GM13977 (cell line): ENCODE measurements around the gene ZFR2.

Source experiments
- DNase-seq: peaks from one replicate; pipeline ENCODE4 v3.0.0; 2012; ENCODE audit warnings: low spot score
- in situ Hi-C: fragments of 300-500 bp; cut with MboI; formaldehyde crosslinking; loops from one replicate; pipeline ENCODE4 v1.12.0; 2022; ENCODE audit warnings: low sequenced_read_pairs, low pct_unique_long_range_greater_than_20kb, mixed read lengths, inconsistent platforms; ENCODE audit not compliant: unreplicated experiment
- TF ChIP-seq, protein P1 (sequence below): IDR thresholded peaks from 2 replicates; pipeline ENCODE4 v1.5.1; 2012; ENCODE audit warnings: mild to moderate bottlenecking, control low read depth; ENCODE audit not compliant: insufficient read depth; ENCODE audit errors: extremely low read depth, missing control alignments

ZFR2 gene

DNA sequence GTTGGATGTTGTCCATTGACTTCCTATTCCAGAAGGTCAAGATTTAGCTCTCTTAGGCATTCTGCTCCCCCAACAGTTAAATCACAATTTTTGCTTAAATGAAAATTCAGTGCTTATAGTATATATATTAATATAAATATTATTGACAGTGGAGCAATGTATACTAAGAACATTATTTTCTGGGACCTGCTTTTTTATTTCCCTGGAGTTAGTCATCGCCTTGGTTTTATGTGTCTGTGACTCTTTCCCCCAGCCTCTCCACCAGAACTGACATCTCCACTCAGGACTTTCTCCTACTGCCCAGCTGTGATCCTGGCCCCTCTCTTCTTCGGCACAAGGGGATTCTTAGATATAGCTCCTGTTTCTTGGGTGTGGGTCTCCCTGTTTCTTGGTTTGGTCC is 72.5 kb downstream of the ZFR2 start:
- DNase-seq: no peak
- TF ChIP-seq, protein P1, sequence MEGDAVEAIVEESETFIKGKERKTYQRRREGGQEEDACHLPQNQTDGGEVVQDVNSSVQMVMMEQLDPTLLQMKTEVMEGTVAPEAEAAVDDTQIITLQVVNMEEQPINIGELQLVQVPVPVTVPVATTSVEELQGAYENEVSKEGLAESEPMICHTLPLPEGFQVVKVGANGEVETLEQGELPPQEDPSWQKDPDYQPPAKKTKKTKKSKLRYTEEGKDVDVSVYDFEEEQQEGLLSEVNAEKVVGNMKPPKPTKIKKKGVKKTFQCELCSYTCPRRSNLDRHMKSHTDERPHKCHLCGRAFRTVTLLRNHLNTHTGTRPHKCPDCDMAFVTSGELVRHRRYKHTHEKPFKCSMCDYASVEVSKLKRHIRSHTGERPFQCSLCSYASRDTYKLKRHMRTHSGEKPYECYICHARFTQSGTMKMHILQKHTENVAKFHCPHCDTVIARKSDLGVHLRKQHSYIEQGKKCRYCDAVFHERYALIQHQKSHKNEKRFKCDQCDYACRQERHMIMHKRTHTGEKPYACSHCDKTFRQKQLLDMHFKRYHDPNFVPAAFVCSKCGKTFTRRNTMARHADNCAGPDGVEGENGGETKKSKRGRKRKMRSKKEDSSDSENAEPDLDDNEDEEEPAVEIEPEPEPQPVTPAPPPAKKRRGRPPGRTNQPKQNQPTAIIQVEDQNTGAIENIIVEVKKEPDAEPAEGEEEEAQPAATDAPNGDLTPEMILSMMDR: no peak
- in situ Hi-C loops: no loop called here

DNA sequence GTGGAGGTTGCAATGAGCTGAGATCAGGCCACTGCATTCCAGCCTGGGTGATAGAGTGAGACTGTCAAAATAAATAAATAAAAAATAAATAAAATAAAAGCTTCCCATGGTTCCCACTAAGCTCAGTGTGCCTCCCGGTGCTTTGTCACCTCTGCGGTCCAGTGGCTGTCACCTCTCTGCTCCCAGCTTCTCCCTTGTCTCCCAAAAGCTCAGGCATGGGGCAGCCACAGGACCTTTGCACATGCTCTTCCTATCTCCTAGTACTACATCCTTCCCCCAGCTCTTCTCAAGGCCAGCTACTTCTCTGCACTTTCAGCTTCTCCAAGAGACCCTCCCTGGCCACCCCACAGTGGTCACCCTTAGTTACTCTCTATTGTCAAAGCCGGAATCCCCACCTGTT is 75.0 kb downstream of the ZFR2 start:
- TF ChIP-seq, protein P1: no peak
- no peak for DNase-seq
- in situ Hi-C loops: no loop called here

DNA sequence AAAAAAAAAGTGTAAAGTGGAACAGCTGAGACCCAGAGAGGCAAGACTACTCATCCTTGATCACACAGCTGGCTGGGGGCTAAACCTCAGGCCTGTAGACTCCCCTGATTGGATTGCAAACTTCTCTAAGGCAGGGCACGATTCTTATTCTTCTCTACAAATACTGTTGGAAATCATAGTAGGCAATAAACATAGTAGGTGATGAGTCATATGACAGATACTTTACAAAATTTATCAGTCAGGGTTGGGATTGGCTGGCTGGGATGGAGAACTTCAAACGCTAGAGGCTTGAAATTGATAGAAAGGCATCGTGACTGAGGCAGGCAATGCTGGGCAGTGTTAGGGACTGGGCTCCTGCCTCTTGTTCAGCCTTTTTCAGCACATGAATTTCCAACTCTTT is 76.7 kb downstream of the ZFR2 start:
- in situ Hi-C loops: no loop called here
- no peak for DNase-seq
- TF ChIP-seq, protein P1: no peak

DNA sequence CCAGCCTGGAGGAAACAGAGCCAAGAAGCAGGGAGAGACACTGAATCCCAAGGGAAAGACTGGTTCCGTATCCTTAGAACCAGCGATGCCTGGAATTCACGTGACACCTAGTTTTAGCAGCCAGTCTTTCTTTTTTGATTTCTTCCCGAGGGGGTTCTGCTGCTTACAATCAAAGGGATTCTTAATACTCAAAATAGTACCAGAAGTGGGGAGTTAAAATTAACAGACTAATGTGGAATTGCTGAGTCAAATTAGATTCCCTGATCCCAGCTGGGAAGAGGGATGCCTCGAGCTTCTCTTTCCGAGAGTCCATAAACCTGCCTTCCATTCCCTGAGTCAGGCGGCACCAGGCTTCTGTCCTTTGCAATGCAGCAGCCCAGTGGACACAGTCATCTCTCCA is 77.9 kb downstream of the ZFR2 start:
- TF ChIP-seq, protein P1: no peak
- DNase-seq: no peak
- in situ Hi-C loops: no loop called here

DNA sequence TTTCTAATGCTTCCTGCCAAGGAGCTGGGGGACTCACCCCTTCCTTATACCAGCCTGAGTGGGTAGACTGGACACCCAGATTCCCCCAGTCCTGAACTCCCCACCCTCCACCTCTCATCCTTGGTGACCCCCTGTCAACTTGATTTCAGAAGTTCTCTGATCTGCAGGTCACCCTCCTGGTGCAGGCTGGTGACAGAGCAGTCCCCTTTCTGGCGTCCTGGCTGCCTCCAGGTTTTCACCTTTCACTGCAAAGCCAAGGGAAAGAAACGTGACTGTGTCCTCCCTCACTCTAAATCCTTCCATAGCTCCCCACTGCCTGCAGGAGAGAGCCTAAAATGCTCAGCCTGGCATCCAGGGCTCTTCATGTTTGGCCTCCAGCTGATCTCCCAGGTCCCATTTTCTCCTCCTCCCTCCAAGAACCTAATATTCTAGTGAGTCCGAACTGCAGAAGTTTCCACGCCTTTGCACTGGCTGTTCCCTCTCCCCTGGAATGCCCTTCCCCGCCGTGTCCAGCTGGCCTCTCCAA is 78.6 kb downstream of the ZFR2 start:
- in situ Hi-C loops: no loop called here
- TF ChIP-seq, protein P1: no peak
- no peak for DNase-seq

DNA sequence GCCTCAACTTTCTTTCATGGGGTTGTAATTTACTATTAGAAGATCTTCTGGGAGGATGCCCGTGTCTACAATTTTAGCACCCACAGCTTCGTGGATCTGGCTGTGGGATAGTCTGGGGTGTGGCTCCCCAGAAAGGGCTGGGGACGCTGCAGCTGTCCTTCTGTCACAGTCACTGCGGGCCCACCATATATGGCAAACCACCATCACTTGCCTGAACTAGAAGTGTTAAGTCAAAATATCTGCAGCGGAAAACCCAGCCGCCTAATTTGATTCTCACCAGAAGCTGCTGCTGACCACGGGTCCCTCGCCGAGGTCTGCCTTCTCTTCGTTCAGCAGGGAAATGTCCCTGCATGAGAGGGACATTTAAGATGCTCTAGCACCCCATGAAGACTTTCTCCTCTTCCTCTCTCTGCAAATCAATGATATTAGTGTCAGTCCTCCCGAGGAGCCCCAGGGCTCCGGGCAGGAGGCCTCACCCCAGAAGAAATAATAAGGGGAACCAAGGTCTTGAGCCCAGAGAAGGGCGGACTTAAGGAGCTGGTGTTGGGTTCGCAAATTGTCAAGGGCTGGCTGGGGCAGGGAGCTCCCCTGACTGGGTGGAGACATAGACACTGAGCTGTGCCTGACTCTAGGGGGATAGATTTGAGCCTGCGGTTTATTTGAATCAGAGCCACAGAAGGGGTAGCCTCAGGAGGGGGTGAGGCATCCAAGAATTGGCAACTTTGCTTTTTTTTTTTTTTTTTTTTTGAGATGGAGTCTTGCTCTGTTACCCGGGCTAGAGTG is 79.7 kb downstream of the ZFR2 start:
- no peak for DNase-seq
- in situ Hi-C loops: no loop called here
- TF ChIP-seq, protein P1: no peak
